Activated T-helper 1 cell treated with Interleukin-2 at 50 U/mL for 16 hours (primary cell): ENCODE measurements around the gene CHMP4B.

ENCODE experiments used
- DNase-seq: peaks from one replicate; pipeline ENCODE4 v3.0.0-alpha.2; 2020; ENCODE audit warnings: low read depth

Gene CHMP4B

GRCh38 chr20:33840160-33840559 is 29.0 kb downstream of the CHMP4B start:
- no peak for DNase-seq

- no peak for DNase-seq
Observed at GRCh38 chr20:33840759-33841435, 29.7 kb downstream of the CHMP4B start.

DNA sequence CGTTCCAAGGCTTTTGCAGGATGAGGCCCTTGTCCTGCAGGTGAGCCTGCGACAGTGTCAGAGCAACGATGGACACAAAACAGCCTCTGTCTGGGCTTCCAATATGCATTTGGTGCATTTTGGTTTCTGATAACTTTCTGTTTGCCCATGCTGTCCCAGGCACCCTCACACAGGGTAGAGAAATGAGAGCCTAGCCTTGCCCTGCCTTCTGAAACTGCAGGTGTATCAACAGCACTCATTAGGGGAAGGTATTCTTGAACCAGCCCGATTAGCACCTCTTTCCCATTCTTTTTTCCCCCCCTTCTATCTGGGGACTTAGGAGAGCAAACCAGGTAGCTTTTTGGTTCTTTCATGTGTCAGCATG is 30.3 kb downstream of the CHMP4B start:
- DNase-seq: no peak

- DNase-seq: no peak
Observed at GRCh38 chr20:33842346-33842745, 31.2 kb downstream of the CHMP4B start.

- DNase-seq: no peak
Observed at GRCh38 chr20:33843050-33843449, 31.9 kb downstream of the CHMP4B start.

- DNase-seq: no peak
Observed at GRCh38 chr20:33843854-33844253, 32.7 kb downstream of the CHMP4B start.

DNA sequence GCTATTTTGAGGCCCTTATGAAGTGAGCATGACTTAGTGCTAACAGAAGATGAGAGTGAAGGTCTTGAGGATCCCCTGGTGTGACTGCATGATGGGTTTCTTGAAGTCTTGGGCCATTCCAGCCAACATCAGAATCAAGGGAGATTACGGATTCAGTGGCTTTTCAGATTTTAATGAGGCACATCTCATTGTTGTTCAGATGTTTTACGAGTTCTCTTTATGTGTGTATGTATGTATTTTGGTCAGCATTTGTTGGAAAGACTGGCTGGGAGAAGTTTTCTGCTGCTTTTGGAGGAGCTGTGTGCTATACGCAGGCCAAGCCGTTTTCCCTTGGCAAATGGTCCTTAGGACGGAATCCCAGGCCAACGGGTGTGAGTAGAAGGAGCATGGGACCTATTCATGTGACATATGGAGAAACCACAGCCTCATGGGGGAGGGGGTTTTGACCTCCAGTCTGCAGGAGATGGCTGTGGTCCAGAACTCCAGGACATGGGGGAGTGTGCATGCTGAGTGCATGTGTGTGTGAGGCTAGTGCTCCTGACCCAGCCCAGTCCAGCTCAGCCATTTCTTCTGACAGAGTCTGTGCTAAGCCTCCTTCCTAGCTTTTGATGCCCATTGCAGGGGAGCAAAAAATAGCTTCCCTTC is 35.3 kb downstream of the CHMP4B start:
- no peak for DNase-seq

- DNase-seq: no peak
Observed at GRCh38 chr20:33847006-33847405, 35.9 kb downstream of the CHMP4B start.

- DNase-seq: no peak
Observed at GRCh38 chr20:33848391-33848790, 37.2 kb downstream of the CHMP4B start.

DNA sequence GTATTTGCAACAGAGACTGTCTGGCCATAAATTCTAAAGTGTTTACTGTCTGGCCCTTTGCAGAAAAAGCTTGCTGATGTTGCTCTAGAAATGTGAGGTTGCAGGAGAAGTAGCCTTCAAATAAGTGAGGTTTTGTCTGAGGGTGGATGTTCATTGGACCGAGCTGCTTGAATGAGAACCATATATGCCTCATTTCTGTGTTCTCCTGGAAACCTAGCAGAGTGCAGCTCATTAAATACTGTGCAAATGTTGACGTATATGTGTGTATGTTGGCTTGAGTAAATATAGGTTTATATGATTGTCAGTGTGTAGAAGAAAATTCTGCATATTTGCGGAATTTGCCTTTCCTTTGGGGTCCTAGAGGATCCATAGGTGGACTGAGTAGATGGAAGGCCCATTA is 39.0 kb downstream of the CHMP4B start:
- no peak for DNase-seq

GRCh38 chr20:33851842-33852466 is 40.8 kb downstream of the CHMP4B start:
- DNase-seq: no peak

GRCh38 chr20:33852626-33853506 is 41.7 kb downstream of the CHMP4B start:
- no peak for DNase-seq

GRCh38 chr20:33853507-33853813 is 42.3 kb downstream of the CHMP4B start:
- peak; percentile 9 for DNase-seq

GRCh38 chr20:33857722-33858563 is 46.8 kb downstream of the CHMP4B start:
- no peak for DNase-seq

DNA sequence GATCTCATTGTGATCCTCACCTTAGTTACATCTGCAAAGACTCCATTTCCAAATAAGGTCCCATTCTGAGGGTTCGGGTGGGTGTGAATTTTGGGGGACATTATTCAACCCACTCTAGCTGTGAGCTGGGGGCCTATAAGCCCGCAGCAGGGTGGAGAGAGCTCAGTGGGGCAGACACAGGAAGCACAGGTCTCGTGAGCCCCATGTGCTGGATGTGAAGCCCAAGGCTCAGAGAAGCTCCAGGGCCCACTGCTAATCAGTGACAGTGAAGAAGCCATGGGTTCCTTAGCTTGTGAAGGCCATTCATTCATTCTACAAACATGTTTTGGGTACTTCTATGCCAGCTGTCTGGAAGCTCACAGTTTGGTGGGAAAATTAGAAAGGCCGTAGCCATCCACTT is 47.5 kb downstream of the CHMP4B start:
- DNase-seq: no peak

DNA sequence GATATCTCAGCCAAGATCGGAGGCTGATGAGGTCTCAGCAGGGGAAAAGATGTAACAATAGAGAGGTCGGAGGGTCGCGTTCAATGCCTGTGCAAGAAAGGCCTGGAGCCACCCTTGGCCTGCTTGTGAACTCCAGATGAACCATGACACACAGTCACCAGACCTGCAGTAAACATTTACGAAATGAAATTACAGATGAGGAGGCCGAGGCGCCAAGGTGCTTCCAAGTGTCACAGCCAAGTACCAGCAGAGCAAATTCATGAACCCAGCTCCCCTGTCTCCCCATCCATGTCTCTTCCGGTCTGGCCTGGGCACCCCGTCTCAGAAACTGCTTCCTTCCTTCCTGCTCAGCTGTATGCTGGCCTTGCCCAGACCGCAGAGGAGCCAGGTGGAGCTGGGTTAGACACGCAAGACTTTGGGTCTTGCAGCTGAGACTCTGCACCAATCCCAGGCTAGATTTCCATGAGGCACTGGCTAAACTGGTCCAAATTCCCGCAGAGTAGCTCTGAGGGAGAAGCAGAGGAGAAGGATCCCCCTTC is 48.1 kb downstream of the CHMP4B start:
- peak; percentile 44 for DNase-seq

- no peak for DNase-seq
Observed at GRCh38 chr20:33859751-33860150, 48.6 kb downstream of the CHMP4B start.

DNA sequence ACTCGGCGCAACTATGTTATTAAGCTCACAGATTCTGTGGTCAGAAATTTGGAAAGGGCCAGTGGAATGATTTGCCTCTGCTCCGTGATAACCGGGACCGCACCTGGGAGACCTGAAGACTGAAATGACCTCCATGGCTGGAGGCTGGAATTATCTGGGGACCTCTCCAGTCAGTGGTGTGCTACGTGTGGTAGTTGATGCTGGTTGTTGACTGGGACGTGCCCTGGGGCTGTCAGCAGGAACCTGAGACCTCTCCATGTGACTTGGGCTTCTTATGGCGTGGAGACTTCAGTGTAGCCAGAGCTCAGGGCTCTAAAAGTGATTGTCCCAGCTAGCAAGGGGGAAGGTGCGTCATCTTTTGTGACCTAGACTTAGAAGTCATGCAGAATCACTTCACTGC is 50.3 kb downstream of the CHMP4B start:
- no peak for DNase-seq

- DNase-seq: peak; percentile 24
Observed at GRCh38 chr20:33862709-33863403, 51.7 kb downstream of the CHMP4B start.

DNA sequence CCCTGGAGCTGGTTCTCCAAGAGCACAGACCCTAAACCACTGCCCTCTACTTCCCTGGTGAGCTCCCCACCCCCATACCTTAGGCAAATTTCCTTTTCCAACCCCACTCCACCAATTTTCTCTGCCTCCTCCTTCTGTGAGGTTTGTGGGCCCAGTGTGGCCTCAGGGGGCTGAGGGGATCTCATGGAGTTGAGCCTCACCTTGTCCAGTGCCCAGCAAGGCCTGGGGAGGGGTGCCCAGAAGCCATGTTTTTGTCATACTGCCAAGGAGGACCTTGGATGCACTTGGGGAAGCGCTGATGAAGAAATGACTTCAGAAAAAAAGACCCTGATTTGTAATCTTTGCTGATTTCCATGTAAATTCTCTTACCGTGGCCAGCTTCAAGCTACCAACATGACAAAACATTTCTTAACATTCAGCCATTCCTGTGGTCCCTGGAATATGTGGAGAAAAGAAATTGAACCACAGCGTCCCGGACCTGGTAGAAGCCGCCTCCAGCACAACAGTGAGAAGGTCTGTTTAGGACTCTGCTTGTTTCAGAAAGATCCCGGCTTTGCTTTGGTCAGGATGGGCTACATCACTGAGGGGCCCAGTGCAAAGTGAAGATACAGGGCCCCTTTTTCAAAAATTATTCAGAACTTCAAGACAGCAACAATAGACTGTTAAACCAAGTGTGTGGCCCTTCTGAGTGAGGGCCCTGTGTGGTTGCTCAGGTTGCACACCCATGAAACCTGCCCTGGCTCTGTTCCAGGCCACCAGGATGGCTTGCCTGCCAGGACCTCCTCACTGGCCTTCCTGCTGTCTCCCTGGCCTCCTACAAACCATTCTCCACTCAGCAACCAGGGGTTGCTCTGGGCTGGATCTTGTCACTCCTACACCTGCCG is 52.5 kb downstream of the CHMP4B start:
- DNase-seq: no peak
